Progenitor cell of endocrine pancreas (in vitro differentiated cells): Measurements from ENCODE around the gene PIM3. TPM values are rescaled to one million over a fixed set of nuclear protein-coding genes. Genes with fewer than 3 reads are reported as not detected.
"Not testable (repeated sequence)": the region's sequence is repeated elsewhere in the genome, so short reads cannot be mapped to it uniquely, and the experiment has no call there.

Source experiments
- DNase-seq: peaks from one replicate; pipeline ENCODE4 v3.0.0; 2021; ENCODE audit warnings: low spot score; ENCODE audit not compliant: unreplicated experiment
- H3K27ac Mint-ChIP-seq: 2 replicates; pipeline ENCODE4 v1.8.0; 2021; ENCODE audit warnings: mild to moderate bottlenecking, moderate library complexity, mixed read lengths
- H3K27me3 Mint-ChIP-seq: 2 replicates; pipeline ENCODE4 v1.8.0; 2021; ENCODE audit warnings: mixed read lengths
- H3K36me3 Mint-ChIP-seq: 2 replicates; pipeline ENCODE4 v1.8.0; 2022; ENCODE audit warnings: mixed read lengths; ENCODE audit not compliant: insufficient read depth
- H3K4me1 Mint-ChIP-seq: 2 replicates; pipeline ENCODE4 v1.8.0; 2021; ENCODE audit warnings: low read depth, mixed read lengths
- H3K4me3 Mint-ChIP-seq: 2 replicates; pipeline ENCODE4 v1.8.0; 2021; ENCODE audit warnings: low read depth, mild to moderate bottlenecking, moderate library complexity, mixed read lengths
- H3K9me3 Mint-ChIP-seq: 2 replicates; pipeline ENCODE4 v1.8.0; 2021; ENCODE audit warnings: low read depth, mixed read lengths
- CTCF ChIP-seq: fragments of 200-600 bp; sonication (generic); IDR thresholded peaks from one replicate; pipeline ENCODE4 v1.5.0; 2021; ENCODE audit warnings: antibody characterized with exemption, mild to moderate bottlenecking; ENCODE audit not compliant: unreplicated experiment
- total RNA-seq: library from RNA; stranded (reverse); gene quantifications from 2 replicates; pipeline ENCODE4 v1.2.1, GENCODE V29; 2021

Gene PIM3
- total RNA-seq, 1 donor from 2014 or later, result 17.4 TPM

GRCh38 chr22:49975543-49976389, 15.2 kb downstream of the PIM3 start:
- Mint-ChIP-seq H3K27me3 (peaks cover 28% of the 10 kb centered on the region), H3K4me3 (no peak overlapping the region), H3K9me3 (peaks cover 8% of the 10 kb centered on the region), H3K36me3 (peaks cover 6% of the 10 kb centered on the region), H3K27ac (no peak overlapping the region), H3K4me1 (peaks cover under 1% of the 10 kb centered on the region)
- TF ChIP-seq CTCF, result no peak
- no peak for DNase-seq

- DNase-seq, result no peak
- Mint-ChIP-seq H3K4me3 (no peak overlapping the region), H3K27ac (no peak overlapping the region), H3K4me1 (no peaks in the 10 kb centered on the region), H3K36me3 (peaks cover 6% of the 10 kb centered on the region), H3K27me3 (peaks cover 27% of the 10 kb centered on the region), H3K9me3 (peaks cover 8% of the 10 kb centered on the region)
- TF ChIP-seq CTCF, result no peak
Measured at GRCh38 chr22:49976439-49977175, 16.0 kb downstream of the PIM3 start.

GRCh38 chr22:49977578-49977977, 17.0 kb downstream of the PIM3 start:
- no peaks in the 10 kb centered on the region for H3K4me1 Mint-ChIP-seq

GRCh38 chr22:49979587-49980264, 19.2 kb downstream of the PIM3 start:
- Mint-ChIP-seq H3K36me3 (peaks cover 6% of the 10 kb centered on the region), H3K27me3 (peaks cover 38% of the 10 kb centered on the region), H3K4me1 (no peaks in the 10 kb centered on the region), H3K27ac (no peak overlapping the region), H3K9me3 (peaks cover 8% of the 10 kb centered on the region), H3K4me3 (no peak overlapping the region)
- peak; percentile 20 for DNase-seq
- TF ChIP-seq CTCF, result peak; percentile 66

More at GRCh38 chr22:49977578-49977977, 17.0 kb downstream of the PIM3 start:
- H3K9me3 Mint-ChIP-seq, result peaks cover 8% of the 10 kb centered on the region
- H3K36me3 Mint-ChIP-seq, result peaks cover 6% of the 10 kb centered on the region
- H3K27ac Mint-ChIP-seq, result no peak overlapping the region
- DNase-seq, result no peak
- no peak overlapping the region for H3K4me3 Mint-ChIP-seq
- peaks cover 30% of the 10 kb centered on the region for H3K27me3 Mint-ChIP-seq
- TF ChIP-seq CTCF, result no peak

- peaks cover 49% of the 10 kb centered on the region for H3K27me3 Mint-ChIP-seq
- not testable (repeated sequence) for H3K4me1 Mint-ChIP-seq, H3K36me3 Mint-ChIP-seq, H3K27ac Mint-ChIP-seq, DNase-seq, H3K4me3 Mint-ChIP-seq
- H3K9me3 Mint-ChIP-seq, result peaks cover 23% of the 10 kb centered on the region
Measured at GRCh38 chr22:49981799-49982198, 21.2 kb downstream of the PIM3 start.
